SK-N-SH treated with all-trans-retinoic acid at 6 μM for 48 hours (cell line): ENCODE data around the gene LMAN2.

ENCODE experiments used
- ATAC-seq: fragments of 200-7000 bp; cut with Tn5 transposase; 3 replicates; pipeline ENCODE4 v1.9.1; 2020; ENCODE audit warnings: mild to moderate bottlenecking, moderate library complexity
- ARNTL ChIP-seq: fragments of 450-650 bp; formaldehyde crosslinking; IDR thresholded peaks from 2 replicates; pipeline ENCODE4 v1.5.0; 2020; ENCODE audit warnings: low read depth, mild to moderate bottlenecking, moderate library complexity, borderline replicate concordance
- BACH2 ChIP-seq: fragments of 250-450 bp; sonication (Bioruptor Pico); IDR thresholded peaks from 2 replicates; pipeline ENCODE4 v1.9.0; 2021; ENCODE audit warnings: mild to moderate bottlenecking, borderline replicate concordance
- CSDC2 ChIP-seq: fragments of 250-450 bp; sonication (Bioruptor Pico); IDR thresholded peaks from 2 replicates; pipeline ENCODE4 v1.5.0; 2020; ENCODE audit warnings: mild to moderate bottlenecking, moderate library complexity
- ESRRG ChIP-seq: fragments of 250-450 bp; sonication (Bioruptor Pico); IDR thresholded peaks from 2 replicates; pipeline ENCODE4 v1.6.1; 2021; ENCODE audit warnings: mild to moderate bottlenecking
- GLIS3 ChIP-seq: fragments of 250-450 bp; sonication (Bioruptor Pico); IDR thresholded peaks from 2 replicates; pipeline ENCODE4 v1.5.0; 2020; ENCODE audit warnings: mild to moderate bottlenecking, moderate library complexity
- ISL1 ChIP-seq: fragments of 250-450 bp; sonication (Bioruptor Pico); IDR thresholded peaks from 2 replicates; pipeline ENCODE4 v2.1.2; 2022; ENCODE audit warnings: mild to moderate bottlenecking, moderate library complexity
- OSR1 ChIP-seq: fragments of 250-450 bp; sonication (Bioruptor Pico); IDR thresholded peaks from 2 replicates; pipeline ENCODE4 v1.8.0; 2022; ENCODE audit warnings: moderate library complexity, mild to moderate bottlenecking, inconsistent platforms
- PPARA ChIP-seq: fragments of 250-450 bp; sonication (Bioruptor Pico); IDR thresholded peaks from 2 replicates; pipeline ENCODE4 v1.5.0; 2020; ENCODE audit warnings: mild to moderate bottlenecking, borderline replicate concordance
- RARB ChIP-seq: fragments of 250-450 bp; sonication (Bioruptor Pico); IDR thresholded peaks from 2 replicates; pipeline ENCODE4 v1.8.0; 2021; ENCODE audit warnings: mild to moderate bottlenecking, moderate library complexity
- SNAI2 ChIP-seq: fragments of 250-450 bp; sonication (Bioruptor Pico); IDR thresholded peaks from 2 replicates; pipeline ENCODE4 v1.5.0; 2020; ENCODE audit warnings: mild to moderate bottlenecking, moderate library complexity
- TOX ChIP-seq: fragments of 250-450 bp; sonication (Bioruptor Pico); IDR thresholded peaks from 2 replicates; pipeline ENCODE4 v1.8.0; 2021; ENCODE audit warnings: mild to moderate bottlenecking, moderate library complexity, borderline replicate concordance
- ZC3H10 ChIP-seq: fragments of 250-450 bp; sonication (Bioruptor Pico); IDR thresholded peaks from 2 replicates; pipeline ENCODE4 v1.5.1; 2021; ENCODE audit warnings: mild to moderate bottlenecking, moderate library complexity
- ZFP3 ChIP-seq: fragments of 250-450 bp; sonication (Bioruptor Pico); IDR thresholded peaks from 2 replicates; pipeline ENCODE4 v1.5.0; 2020; ENCODE audit warnings: mild to moderate bottlenecking, moderate library complexity
- ZFP30 ChIP-seq: fragments of 450-650 bp; formaldehyde crosslinking; IDR thresholded peaks from 2 replicates; pipeline ENCODE4 v1.5.0; 2022; ENCODE audit warnings: mild to moderate bottlenecking, moderate library complexity
- ZNF565 ChIP-seq: fragments of 450-650 bp; formaldehyde crosslinking; conservative IDR thresholded peaks from 2 replicates; pipeline ENCODE4 v1.5.0; 2020; ENCODE audit warnings: low read depth, mild to moderate bottlenecking, moderate library complexity
- ZNF8 ChIP-seq: fragments of 450-650 bp; formaldehyde crosslinking; IDR thresholded peaks from 2 replicates; pipeline ENCODE4 v1.5.0; 2020; ENCODE audit warnings: mild to moderate bottlenecking, moderate library complexity
- TF ChIP-seq, protein P1 (sequence below): fragments of 250-450 bp; sonication (Bioruptor Pico); IDR thresholded peaks from 2 replicates; pipeline ENCODE4 v1.8.0; 2021; ENCODE audit warnings: low read depth, mild to moderate bottlenecking, moderate library complexity, borderline replicate concordance
- TF ChIP-seq, protein P2 (sequence below): fragments of 250-450 bp; sonication (Bioruptor Pico); IDR thresholded peaks from 2 replicates; pipeline ENCODE4 v1.5.0; 2020; ENCODE audit warnings: mild to moderate bottlenecking, moderate library complexity
- TF ChIP-seq, protein P3 (sequence below): fragments of 250-450 bp; sonication (Bioruptor Pico); IDR thresholded peaks from 2 replicates; pipeline ENCODE4 v1.5.1; 2021; ENCODE audit warnings: mild to moderate bottlenecking, moderate library complexity

The LMAN2 gene

DNA sequence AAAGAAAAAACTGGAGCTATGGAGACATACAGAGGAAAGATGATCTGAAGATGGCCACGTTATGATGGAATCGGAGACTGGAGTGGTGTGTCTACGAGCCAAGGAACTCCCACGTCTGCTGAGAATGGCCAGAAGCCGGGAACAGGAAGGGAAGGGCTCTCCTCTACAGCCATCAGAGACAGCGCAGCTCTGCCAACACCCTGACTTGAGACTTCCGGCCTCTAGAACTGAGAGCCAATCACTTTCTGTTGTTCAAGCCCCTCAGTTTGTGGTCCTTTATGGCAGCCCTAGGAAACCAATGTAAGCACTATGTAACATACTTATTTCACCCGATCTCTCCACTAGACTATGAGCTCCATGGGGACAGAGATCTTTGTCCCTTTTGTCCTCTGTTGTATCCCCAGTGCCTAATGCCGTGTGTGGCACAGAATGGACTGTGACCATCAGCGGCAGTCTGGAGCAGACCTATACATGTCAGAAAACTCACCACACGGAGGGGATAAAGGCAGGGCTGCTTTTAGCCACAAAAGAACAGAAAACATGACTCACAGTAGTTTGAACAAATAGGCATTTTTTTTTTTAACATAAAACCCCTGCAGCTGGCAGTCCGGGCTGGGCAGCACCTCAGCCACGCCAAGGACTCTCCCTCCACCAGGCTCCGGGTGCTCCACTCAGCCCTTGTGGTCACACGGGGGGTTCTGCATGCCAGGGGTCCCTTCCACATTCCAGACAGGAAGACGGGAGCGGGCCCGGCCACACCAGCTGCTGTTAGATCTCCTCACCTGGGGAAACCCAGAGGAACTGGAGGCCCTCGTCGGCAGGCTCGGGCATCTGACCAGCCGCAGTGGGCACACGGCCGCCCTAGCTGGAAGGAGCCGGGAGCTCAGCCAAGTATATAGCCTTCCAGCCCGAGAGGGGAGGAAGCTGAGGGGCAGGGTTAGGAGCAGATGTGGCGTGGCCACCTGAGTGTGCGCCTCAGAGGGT, 23.6 kb downstream of the LMAN2 start:
- TF ChIP-seq ZNF565 (CRISPR knock-in tag) (no peak), SNAI2 (CRISPR knock-in tag) (no peak), OSR1 (CRISPR knock-in tag) (no peak), TOX (no peak), RARB (no peak), ZFP3 (CRISPR knock-in tag) (no peak), BACH2 (no peak), PPARA (CRISPR knock-in tag) (no peak), ESRRG (CRISPR knock-in tag) (no peak), CSDC2 (no peak), ZNF8 (CRISPR knock-in tag) (no peak), ZFP30 (CRISPR knock-in tag) (no peak)
- TF ChIP-seq, protein P1, sequence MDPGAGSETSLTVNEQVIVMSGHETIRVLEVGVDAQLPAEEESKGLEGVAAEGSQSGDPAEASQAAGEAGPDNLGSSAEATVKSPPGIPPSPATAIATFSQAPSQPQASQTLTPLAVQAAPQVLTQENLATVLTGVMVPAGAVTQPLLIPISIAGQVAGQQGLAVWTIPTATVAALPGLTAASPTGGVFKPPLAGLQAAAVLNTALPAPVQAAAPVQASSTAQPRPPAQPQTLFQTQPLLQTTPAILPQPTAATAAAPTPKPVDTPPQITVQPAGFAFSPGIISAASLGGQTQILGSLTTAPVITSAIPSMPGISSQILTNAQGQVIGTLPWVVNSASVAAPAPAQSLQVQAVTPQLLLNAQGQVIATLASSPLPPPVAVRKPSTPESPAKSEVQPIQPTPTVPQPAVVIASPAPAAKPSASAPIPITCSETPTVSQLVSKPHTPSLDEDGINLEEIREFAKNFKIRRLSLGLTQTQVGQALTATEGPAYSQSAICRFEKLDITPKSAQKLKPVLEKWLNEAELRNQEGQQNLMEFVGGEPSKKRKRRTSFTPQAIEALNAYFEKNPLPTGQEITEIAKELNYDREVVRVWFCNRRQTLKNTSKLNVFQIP (CRISPR knock-in tag), result no peak
- ATAC-seq, result no peak

DNA sequence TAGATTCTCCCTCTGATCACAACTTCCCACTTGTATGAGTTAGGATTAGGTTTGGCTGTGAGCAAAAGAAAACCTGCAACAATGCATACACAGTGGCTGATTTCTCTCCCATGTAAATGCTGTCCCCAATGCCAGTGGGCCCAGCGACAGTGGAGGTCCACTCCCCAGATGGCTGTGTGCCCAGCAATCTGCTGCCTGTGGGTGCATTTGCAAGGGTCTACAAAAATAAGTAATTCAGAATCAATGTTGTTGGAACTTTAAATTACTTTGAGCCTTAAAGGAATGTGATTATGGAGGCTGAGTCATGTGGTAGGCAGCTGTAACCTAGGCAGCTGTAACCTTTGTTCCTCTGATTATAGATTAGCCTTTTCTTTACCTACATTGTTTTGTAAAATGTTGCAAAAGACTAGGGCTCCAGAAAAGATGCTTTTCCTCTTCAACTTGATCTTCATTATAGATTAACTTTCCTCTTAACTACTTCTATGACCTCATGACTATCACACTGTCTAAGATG, 25.5 kb downstream of the LMAN2 start:
- peak; percentile 41 for ATAC-seq
- TF ChIP-seq PPARA (CRISPR knock-in tag), result no peak
- 0 out of 2 replicates have a peak, but pooled peaks have one; percentile 14 for TF ChIP-seq ISL1 (CRISPR knock-in tag)

DNA sequence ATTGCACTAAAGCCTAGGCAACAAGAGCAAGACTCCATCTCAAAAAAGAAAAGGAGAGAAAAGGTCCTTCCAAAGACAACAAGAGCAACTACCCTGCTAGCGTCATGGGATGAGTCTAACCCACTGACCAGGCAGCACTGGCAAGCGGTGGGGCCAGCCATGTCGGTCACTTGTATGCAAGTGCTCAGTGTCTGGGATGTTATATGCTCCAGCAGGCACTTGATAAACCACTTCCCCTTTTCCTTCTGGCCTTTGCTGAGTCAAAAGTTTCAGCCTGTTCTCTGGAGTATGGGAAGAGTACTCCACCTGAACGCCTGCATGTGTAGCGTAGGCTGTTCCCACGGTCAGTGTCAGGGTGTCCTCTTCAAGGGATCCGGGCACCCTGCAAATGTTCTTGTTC, 30.6 kb downstream of the LMAN2 start:
- TF ChIP-seq GLIS3 (CRISPR knock-in tag) (no peak), ZC3H10 (CRISPR knock-in tag) (no peak), RARB (no peak), ZFP30 (CRISPR knock-in tag) (no peak), ESRRG (CRISPR knock-in tag) (no peak), CSDC2 (no peak), ARNTL (CRISPR knock-in tag) (no peak), OSR1 (CRISPR knock-in tag) (no peak), SNAI2 (CRISPR knock-in tag) (no peak), ZFP3 (CRISPR knock-in tag) (no peak), ZNF565 (CRISPR knock-in tag) (no peak), PPARA (CRISPR knock-in tag) (no peak)
- TF ChIP-seq, protein P2, sequence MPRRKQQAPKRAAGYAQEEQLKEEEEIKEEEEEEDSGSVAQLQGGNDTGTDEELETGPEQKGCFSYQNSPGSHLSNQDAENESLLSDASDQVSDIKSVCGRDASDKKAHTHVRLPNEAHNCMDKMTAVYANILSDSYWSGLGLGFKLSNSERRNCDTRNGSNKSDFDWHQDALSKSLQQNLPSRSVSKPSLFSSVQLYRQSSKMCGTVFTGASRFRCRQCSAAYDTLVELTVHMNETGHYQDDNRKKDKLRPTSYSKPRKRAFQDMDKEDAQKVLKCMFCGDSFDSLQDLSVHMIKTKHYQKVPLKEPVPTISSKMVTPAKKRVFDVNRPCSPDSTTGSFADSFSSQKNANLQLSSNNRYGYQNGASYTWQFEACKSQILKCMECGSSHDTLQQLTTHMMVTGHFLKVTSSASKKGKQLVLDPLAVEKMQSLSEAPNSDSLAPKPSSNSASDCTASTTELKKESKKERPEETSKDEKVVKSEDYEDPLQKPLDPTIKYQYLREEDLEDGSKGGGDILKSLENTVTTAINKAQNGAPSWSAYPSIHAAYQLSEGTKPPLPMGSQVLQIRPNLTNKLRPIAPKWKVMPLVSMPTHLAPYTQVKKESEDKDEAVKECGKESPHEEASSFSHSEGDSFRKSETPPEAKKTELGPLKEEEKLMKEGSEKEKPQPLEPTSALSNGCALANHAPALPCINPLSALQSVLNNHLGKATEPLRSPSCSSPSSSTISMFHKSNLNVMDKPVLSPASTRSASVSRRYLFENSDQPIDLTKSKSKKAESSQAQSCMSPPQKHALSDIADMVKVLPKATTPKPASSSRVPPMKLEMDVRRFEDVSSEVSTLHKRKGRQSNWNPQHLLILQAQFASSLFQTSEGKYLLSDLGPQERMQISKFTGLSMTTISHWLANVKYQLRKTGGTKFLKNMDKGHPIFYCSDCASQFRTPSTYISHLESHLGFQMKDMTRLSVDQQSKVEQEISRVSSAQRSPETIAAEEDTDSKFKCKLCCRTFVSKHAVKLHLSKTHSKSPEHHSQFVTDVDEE, result no peak
- TF ChIP-seq, protein P1 (CRISPR knock-in tag), result no peak
- TF ChIP-seq, protein P3, sequence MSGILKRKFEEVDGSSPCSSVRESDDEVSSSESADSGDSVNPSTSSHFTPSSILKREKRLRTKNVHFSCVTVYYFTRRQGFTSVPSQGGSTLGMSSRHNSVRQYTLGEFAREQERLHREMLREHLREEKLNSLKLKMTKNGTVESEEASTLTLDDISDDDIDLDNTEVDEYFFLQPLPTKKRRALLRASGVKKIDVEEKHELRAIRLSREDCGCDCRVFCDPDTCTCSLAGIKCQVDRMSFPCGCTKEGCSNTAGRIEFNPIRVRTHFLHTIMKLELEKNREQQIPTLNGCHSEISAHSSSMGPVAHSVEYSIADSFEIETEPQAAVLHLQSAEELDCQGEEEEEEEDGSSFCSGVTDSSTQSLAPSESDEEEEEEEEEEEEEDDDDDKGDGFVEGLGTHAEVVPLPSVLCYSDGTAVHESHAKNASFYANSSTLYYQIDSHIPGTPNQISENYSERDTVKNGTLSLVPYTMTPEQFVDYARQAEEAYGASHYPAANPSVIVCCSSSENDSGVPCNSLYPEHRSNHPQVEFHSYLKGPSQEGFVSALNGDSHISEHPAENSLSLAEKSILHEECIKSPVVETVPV (CRISPR knock-in tag), result no peak
- ATAC-seq, result no peak
